Thymus (tissue), 14 donors: ENCODE data around the gene METTL25. TPM values are rescaled to one million over a fixed set of nuclear protein-coding genes. Genes with fewer than 3 reads are reported as not detected.

Experiments used
- DNase-seq, 9 donors: peaks; one replicate each; pipeline ENCODE4 v3.0.0-alpha.2; 2013; ENCODE audit warnings: low spot score in 9 of 9, low read depth in 6 of 9, missing footprints in 1 of 9
- H3K27ac ChIP-seq, 2 donors: one replicate each; pipeline ENCODE4 v1.5.1; 2013; ENCODE audit warnings: control low read depth in 1 of 2, low read depth in 1 of 2, low read length in 1 of 2, mild to moderate bottlenecking in 1 of 2, moderate library complexity in 1 of 2
- H3K27me3 ChIP-seq, 2 donors: one replicate each; pipeline ENCODE4 v1.5.1; 2013; ENCODE audit warnings: low read length in 1 of 2; ENCODE audit not compliant: control insufficient read depth in 2 of 2, insufficient read depth in 1 of 2
- H3K36me3 ChIP-seq, 2 donors: one replicate each; pipeline ENCODE4 v1.5.1; 2013; ENCODE audit warnings: low read length in 1 of 2, mild to moderate bottlenecking in 1 of 2, moderate library complexity in 1 of 2; ENCODE audit not compliant: control insufficient read depth in 2 of 2, insufficient read depth in 2 of 2
- H3K4me1 ChIP-seq, 2 donors: one replicate each; pipeline ENCODE4 v1.5.1; 2013; ENCODE audit warnings: low read length in 2 of 2; ENCODE audit not compliant: control insufficient read depth in 2 of 2, insufficient read depth in 2 of 2
- H3K4me3 ChIP-seq, 2 donors: one replicate each; pipeline ENCODE4 v1.5.1; 2013; ENCODE audit warnings: low read length in 2 of 2, control low read depth in 1 of 2, mild to moderate bottlenecking in 1 of 2
- H3K9me3 ChIP-seq, 2 donors: one replicate each; pipeline ENCODE4 v1.5.1; 2013; ENCODE audit warnings: low read length in 1 of 2, mild to moderate bottlenecking in 1 of 2; ENCODE audit not compliant: control insufficient read depth in 2 of 2, insufficient read depth in 1 of 2
- WGBS: extraction: QIAGEN DNeasy Blood & Tissue Kit; methylation state at CpG from one replicate; pipeline ENCODE4 v1.1.7; 2013; 5-methylcytosine and 5-hydroxymethylcytosine counted together
- long read RNA-seq, 10 donors: transcript quantifications; one replicate each; lab custom pipeline, GENCODE V29; 2026
- polyA plus RNA-seq: library from polyadenylated mRNA; stranded (reverse); fragments of 200-250 nt; gene quantifications from one replicate; pipeline ENCODE4 v1.2.3, GENCODE V29; 2013
- total RNA-seq: library from RNA; stranded (reverse); fragments of 120-200 nt; gene quantifications from one replicate; pipeline ENCODE4 v1.2.4, GENCODE V29; 2013
- donor health status: healthy.

METTL25 gene
- total RNA-seq (24.8 TPM), polyA plus RNA-seq (13.1 TPM)
- long read RNA-seq, donor 1 = 0 reads
- long read RNA-seq, donor 2 = 0 reads
- long read RNA-seq, donor 3, partial matches to known transcripts = 0 of 3 reads
- long read RNA-seq, donor 3, other reads (novel, unspliced or antisense) = 0 of 3 reads
- long read RNA-seq, donor 4, partial matches to known transcripts = 0 of 2 reads
- long read RNA-seq, donor 4, other reads (novel, unspliced or antisense) = 0 of 2 reads
- long read RNA-seq, donor 5, partial matches to known transcripts = 0 of 7 reads
- long read RNA-seq, donor 5, other reads (novel, unspliced or antisense) = 0 of 7 reads
- long read RNA-seq, donor 6, partial matches to known transcripts = 0 of 1 reads
- long read RNA-seq, donor 6, other reads (novel, unspliced or antisense) = 0 of 1 reads
- long read RNA-seq, donor 7 = 0 reads
- long read RNA-seq, donor 8, partial matches to known transcripts = 0 of 1 reads
- long read RNA-seq, donor 8, other reads (novel, unspliced or antisense) = 0 of 1 reads
- long read RNA-seq, donor 9, partial matches to known transcripts = 8 of 12 reads
- long read RNA-seq, donor 9, other reads (novel, unspliced or antisense) = 0 of 12 reads
- long read RNA-seq, donor 10, partial matches to known transcripts = 51 of 73 reads
- long read RNA-seq, donor 10, other reads (novel, unspliced or antisense) = 19 of 73 reads

- under 1% methylated on average over 61 of the region's 61 CpGs for WGBS
- H3K4me3 ChIP-seq = peak within 1 kb of the TSS; percentile 73 to 82
- DNase-seq = peak; percentile 93 to 99 (median 97)
- H3K27ac ChIP-seq = peak within 1 kb of the TSS; percentile 96 to 99
- H3K36me3 ChIP-seq = peaks cover 0 to 26% of the 10 kb centered on the region in 2 donors
- no peaks in the 10 kb centered on the region for H3K27me3 ChIP-seq
- H3K9me3 ChIP-seq = no peaks in the 10 kb centered on the region
- H3K4me1 ChIP-seq = peaks cover 3 to 7% of the 10 kb centered on the region in 2 donors
These were observed at the start of gene METTL25, which contains the start of gene CCDC59 for GRCh38 chr12:82358200-82359114. METTL25 (plus strand) TSS chr12:82358529; CDS start chr12:82358566, 37 bp downstream. CCDC59 (minus strand) TSS chr12:82358387; CDS start chr12:82358376, 11 bp downstream.

GRCh38 chr12:82314406-82314892 lies 43.9 kb upstream of the METTL25 start:
- H3K27me3 ChIP-seq = no peaks in the 10 kb centered on the region
- H3K4me3 ChIP-seq = no peak overlapping the region
- no peaks in the 10 kb centered on the region for H3K4me1 ChIP-seq
- H3K27ac ChIP-seq = no peak overlapping the region
- H3K36me3 ChIP-seq = no peaks in the 10 kb centered on the region
- H3K9me3 ChIP-seq = no peaks in the 10 kb centered on the region
- WGBS = 55% methylated on average over 8 of the region's 8 CpGs
- DNase-seq = no peak

GRCh38 chr12:82319276-82319675 lies 39.1 kb upstream of the METTL25 start:
- Histone ChIP-seq H3K4me1 (no peaks in the 10 kb centered on the region), H3K36me3 (no peaks in the 10 kb centered on the region), H3K27ac (no peak overlapping the region), H3K27me3 (no peaks in the 10 kb centered on the region), H3K9me3 (no peaks in the 10 kb centered on the region), H3K4me3 (no peak overlapping the region)
- 85% methylated on average over 1 of the region's 1 CpG for WGBS
- DNase-seq = no peak

GRCh38 chr12:82325540-82326336 lies 32.6 kb upstream of the METTL25 start:
- no peaks in the 10 kb centered on the region for H3K27me3 ChIP-seq
- H3K36me3 ChIP-seq = no peaks in the 10 kb centered on the region
- DNase-seq = no peak
- H3K4me1 ChIP-seq = no peaks in the 10 kb centered on the region
- no peak overlapping the region for H3K4me3 ChIP-seq
- no peak overlapping the region for H3K27ac ChIP-seq
- no peaks in the 10 kb centered on the region for H3K9me3 ChIP-seq
- 73% methylated on average over 4 of the region's 4 CpGs for WGBS

GRCh38 chr12:82326905-82327503 lies 31.3 kb upstream of the METTL25 start:
- no peaks in the 10 kb centered on the region for H3K4me1 ChIP-seq
- H3K4me3 ChIP-seq = no peak overlapping the region
- H3K27me3 ChIP-seq = no peaks in the 10 kb centered on the region
- no peaks in the 10 kb centered on the region for H3K9me3 ChIP-seq
- WGBS = 34% methylated on average over 1 of the region's 1 CpG
- DNase-seq = peak in 1 of 9 donors; percentile 1
- H3K36me3 ChIP-seq = no peaks in the 10 kb centered on the region
- no peak overlapping the region for H3K27ac ChIP-seq

- Histone ChIP-seq H3K27me3 (no peaks in the 10 kb centered on the region), H3K36me3 (no peaks in the 10 kb centered on the region), H3K4me1 (no peaks in the 10 kb centered on the region), H3K4me3 (no peak overlapping the region), H3K9me3 (no peaks in the 10 kb centered on the region), H3K27ac (no peak overlapping the region)
- 97% methylated on average over 1 of the region's 1 CpG for WGBS
- no peak for DNase-seq
These were observed 30.5 kb upstream of the METTL25 start for GRCh38 chr12:82327861-82328260.

- Histone ChIP-seq H3K4me3 (no peak overlapping the region), H3K27ac (no peak overlapping the region), H3K36me3 (no peaks in the 10 kb centered on the region), H3K4me1 (no peaks in the 10 kb centered on the region), H3K27me3 (no peaks in the 10 kb centered on the region), H3K9me3 (no peaks in the 10 kb centered on the region)
- WGBS = 45% methylated on average over 1 of the region's 1 CpG
- DNase-seq = no peak
These were observed 28.8 kb upstream of the METTL25 start for GRCh38 chr12:82329508-82329907.

GRCh38 chr12:82350161-82350560 lies 8.2 kb upstream of the METTL25 start:
- Histone ChIP-seq H3K27me3 (no peaks in the 10 kb centered on the region), H3K36me3 (peaks cover 11 to 31% of the 10 kb centered on the region in 2 donors), H3K27ac (no peak overlapping the region), H3K4me3 (no peak overlapping the region), H3K4me1 (no peaks in the 10 kb centered on the region), H3K9me3 (no peaks in the 10 kb centered on the region)
- 99% methylated on average over 3 of the region's 3 CpGs for WGBS
- DNase-seq = no peak
